Neural cell (in vitro differentiated cells): ENCODE data around the gene APLNR. TPM values are rescaled to one million over a fixed set of nuclear protein-coding genes. Genes with fewer than 3 reads are reported as not detected.

Experiments used
- H2AFZ ChIP-seq: fragments of 200-600, 300-800 bp; sonication (generic), shearing (Covaris generic); 2 replicates; pipeline ENCODE4 v1.6.0; 2014; ENCODE audit warnings: low read depth, mild to moderate bottlenecking, antibody characterized with exemption, low read length, moderate library complexity
- H3F3A ChIP-seq: fragments of 200-600 bp; shearing (Covaris generic); 2 replicates; pipeline ENCODE4 v1.6.1; 2016; ENCODE audit warnings: mild to moderate bottlenecking, moderate library complexity, mixed read lengths, antibody characterized with exemption, low read length; ENCODE audit not compliant: insufficient read depth, poor library complexity, severe bottlenecking
- H3K27ac ChIP-seq: fragments of 200-600, 300-800 bp; sonication (generic), shearing (Covaris generic); 2 replicates; pipeline ENCODE4 v1.5.1; 2014; ENCODE audit warnings: mild to moderate bottlenecking, low read length, moderate library complexity
- H3K27me3 ChIP-seq: fragments of 300-800, 200-600 bp; sonication (generic), shearing (Covaris generic); 2 replicates; pipeline ENCODE4 v1.6.0; 2014; ENCODE audit warnings: mild to moderate bottlenecking, low read depth, low read length, moderate library complexity; ENCODE audit not compliant: insufficient read depth
- H3K36me3 ChIP-seq: fragments of 300-800, 200-600 bp; sonication (generic), shearing (Covaris generic); 2 replicates; pipeline ENCODE4 v1.5.1; 2014; ENCODE audit warnings: mild to moderate bottlenecking, antibody characterized with exemption, low read length, moderate library complexity; ENCODE audit not compliant: insufficient read depth
- H3K4me2 ChIP-seq: fragments of 300-800, 200-600 bp; sonication (generic), shearing (Covaris generic); 2 replicates; pipeline ENCODE4 v1.6.0; 2014; ENCODE audit warnings: mild to moderate bottlenecking, low read length
- H3K4me3 ChIP-seq: fragments of 300-800, 200-600 bp; sonication (generic), shearing (Covaris generic); 2 replicates; pipeline ENCODE4 v1.5.1; 2014; ENCODE audit warnings: mild to moderate bottlenecking, low read length, moderate library complexity
- H3K79me2 ChIP-seq: fragments of 200-600 bp; shearing (Covaris generic); replicated peaks from 2 replicates; pipeline ENCODE4 v1.6.0; 2014; ENCODE audit warnings: mild to moderate bottlenecking, low read length, moderate library complexity; ENCODE audit not compliant: insufficient read depth
- H3K9ac ChIP-seq: fragments of 300-800, 200-600 bp; sonication (generic), shearing (Covaris generic); 2 replicates; pipeline ENCODE4 v1.6.1; 2016; ENCODE audit warnings: mild to moderate bottlenecking, low read length, mixed read lengths
- H3K9me2 ChIP-seq: fragments of 200-600 bp; shearing (Covaris generic); 2 replicates; pipeline ENCODE4 v1.6.1; 2016; ENCODE audit warnings: mild to moderate bottlenecking, low read length, mixed read lengths; ENCODE audit not compliant: insufficient read depth
- H3K9me3 ChIP-seq: fragments of 200-600, 300-800 bp; sonication (generic), shearing (Covaris generic); 2 replicates; pipeline ENCODE4 v1.6.1; 2016; ENCODE audit warnings: mild to moderate bottlenecking, mixed run types, low read length, moderate library complexity, mixed read lengths
- H4K20me1 ChIP-seq: fragments of 200-600 bp; shearing (Covaris generic); 2 replicates; pipeline ENCODE4 v1.6.1; 2016; ENCODE audit warnings: mild to moderate bottlenecking, mixed run types; ENCODE audit not compliant: insufficient read depth
- EP300 ChIP-seq: fragments of 450-650 bp; conservative IDR thresholded peaks from 2 replicates; pipeline ENCODE4 v1.6.1; 2014; ENCODE audit warnings: antibody characterized with exemption, mild to moderate bottlenecking, moderate library complexity; ENCODE audit not compliant: poor library complexity, severe bottlenecking
- EZH2 ChIP-seq: fragments of 200-600, 300-800 bp; shearing (Covaris generic), sonication (generic); IDR thresholded peaks from 2 replicates; pipeline ENCODE4 v1.6.1; 2014; ENCODE audit warnings: antibody characterized with exemption, low read length, borderline replicate concordance, mild to moderate bottlenecking; ENCODE audit not compliant: insufficient read depth, poor library complexity, severe bottlenecking
- MXI1 ChIP-seq: fragments of 450-650 bp; conservative IDR thresholded peaks from 2 replicates; pipeline ENCODE4 v1.6.1; 2014; ENCODE audit warnings: antibody characterized with exemption, mild to moderate bottlenecking; ENCODE audit not compliant: poor library complexity, severe bottlenecking
- POLR2AphosphoS5 ChIP-seq: IDR thresholded peaks from 2 replicates; pipeline ENCODE4 v1.6.1; 2012
- RAD21 ChIP-seq: fragments of 450-650 bp; conservative IDR thresholded peaks from 2 replicates; pipeline ENCODE4 v1.6.1; 2014; ENCODE audit warnings: antibody characterized with exemption, mild to moderate bottlenecking, moderate library complexity
- SMC3 ChIP-seq: fragments of 450-650 bp; conservative IDR thresholded peaks from 2 replicates; pipeline ENCODE4 v1.6.1; 2014; ENCODE audit warnings: antibody characterized with exemption, mild to moderate bottlenecking, moderate library complexity; ENCODE audit not compliant: poor library complexity
- TAF1 ChIP-seq: IDR thresholded peaks from 2 replicates; pipeline ENCODE4 v1.6.1; 2012; ENCODE audit warnings: low read depth
- polyA plus RNA-seq: library from polyadenylated mRNA; depleted of rRNA; stranded (reverse); fragments of >200 nt; gene quantifications from 2 replicates; pipeline ENCODE4 v1.2.3, GENCODE V29; 2014
- TF ChIP-seq, protein P1 (sequence below): IDR thresholded peaks from 2 replicates; pipeline ENCODE4 v1.6.1; 2012; ENCODE audit warnings: borderline replicate concordance
- TF ChIP-seq, protein P2 (sequence below): fragments of 450-650 bp; IDR thresholded peaks from 2 replicates; pipeline ENCODE4 v1.5.1; 2014; ENCODE audit warnings: antibody characterized with exemption, mild to moderate bottlenecking, moderate library complexity; ENCODE audit not compliant: poor library complexity, severe bottlenecking

Gene APLNR
- polyA plus RNA-seq, 1 donor from 2014 or later = not detected

DNA sequence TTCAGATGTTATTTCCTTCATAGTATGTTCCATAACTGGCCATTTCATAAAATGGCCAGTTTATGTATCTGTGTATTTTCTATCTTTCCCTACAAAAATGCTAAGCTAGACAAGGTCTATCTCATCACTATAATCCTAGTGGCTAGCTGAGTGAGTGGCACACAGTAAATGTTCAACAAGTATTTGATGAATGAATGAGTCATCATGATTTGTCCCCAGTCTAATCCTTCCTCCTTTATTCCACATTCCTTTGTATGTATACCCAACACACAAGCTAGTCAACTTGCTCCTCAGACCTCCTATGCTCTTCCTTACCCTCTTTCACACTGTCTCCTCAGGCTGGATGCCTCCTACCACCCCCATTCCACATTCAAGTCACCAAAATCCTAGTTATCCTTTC is 12.5 kb downstream of the APLNR start:
- no peaks in the 10 kb centered on the region for H3K79me2 ChIP-seq
- H3K9me3 ChIP-seq = no peaks in the 10 kb centered on the region
- no peaks in the 10 kb centered on the region for H3K9me2 ChIP-seq
- H3K27ac ChIP-seq = no peak overlapping the region
- H3K36me3 ChIP-seq = no peaks in the 10 kb centered on the region
- TF ChIP-seq POLR2AphosphoS5 = no peak
- TF ChIP-seq, protein P1, sequence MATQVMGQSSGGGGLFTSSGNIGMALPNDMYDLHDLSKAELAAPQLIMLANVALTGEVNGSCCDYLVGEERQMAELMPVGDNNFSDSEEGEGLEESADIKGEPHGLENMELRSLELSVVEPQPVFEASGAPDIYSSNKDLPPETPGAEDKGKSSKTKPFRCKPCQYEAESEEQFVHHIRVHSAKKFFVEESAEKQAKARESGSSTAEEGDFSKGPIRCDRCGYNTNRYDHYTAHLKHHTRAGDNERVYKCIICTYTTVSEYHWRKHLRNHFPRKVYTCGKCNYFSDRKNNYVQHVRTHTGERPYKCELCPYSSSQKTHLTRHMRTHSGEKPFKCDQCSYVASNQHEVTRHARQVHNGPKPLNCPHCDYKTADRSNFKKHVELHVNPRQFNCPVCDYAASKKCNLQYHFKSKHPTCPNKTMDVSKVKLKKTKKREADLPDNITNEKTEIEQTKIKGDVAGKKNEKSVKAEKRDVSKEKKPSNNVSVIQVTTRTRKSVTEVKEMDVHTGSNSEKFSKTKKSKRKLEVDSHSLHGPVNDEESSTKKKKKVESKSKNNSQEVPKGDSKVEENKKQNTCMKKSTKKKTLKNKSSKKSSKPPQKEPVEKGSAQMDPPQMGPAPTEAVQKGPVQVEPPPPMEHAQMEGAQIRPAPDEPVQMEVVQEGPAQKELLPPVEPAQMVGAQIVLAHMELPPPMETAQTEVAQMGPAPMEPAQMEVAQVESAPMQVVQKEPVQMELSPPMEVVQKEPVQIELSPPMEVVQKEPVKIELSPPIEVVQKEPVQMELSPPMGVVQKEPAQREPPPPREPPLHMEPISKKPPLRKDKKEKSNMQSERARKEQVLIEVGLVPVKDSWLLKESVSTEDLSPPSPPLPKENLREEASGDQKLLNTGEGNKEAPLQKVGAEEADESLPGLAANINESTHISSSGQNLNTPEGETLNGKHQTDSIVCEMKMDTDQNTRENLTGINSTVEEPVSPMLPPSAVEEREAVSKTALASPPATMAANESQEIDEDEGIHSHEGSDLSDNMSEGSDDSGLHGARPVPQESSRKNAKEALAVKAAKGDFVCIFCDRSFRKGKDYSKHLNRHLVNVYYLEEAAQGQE = no peak
- TF ChIP-seq, protein P2, sequence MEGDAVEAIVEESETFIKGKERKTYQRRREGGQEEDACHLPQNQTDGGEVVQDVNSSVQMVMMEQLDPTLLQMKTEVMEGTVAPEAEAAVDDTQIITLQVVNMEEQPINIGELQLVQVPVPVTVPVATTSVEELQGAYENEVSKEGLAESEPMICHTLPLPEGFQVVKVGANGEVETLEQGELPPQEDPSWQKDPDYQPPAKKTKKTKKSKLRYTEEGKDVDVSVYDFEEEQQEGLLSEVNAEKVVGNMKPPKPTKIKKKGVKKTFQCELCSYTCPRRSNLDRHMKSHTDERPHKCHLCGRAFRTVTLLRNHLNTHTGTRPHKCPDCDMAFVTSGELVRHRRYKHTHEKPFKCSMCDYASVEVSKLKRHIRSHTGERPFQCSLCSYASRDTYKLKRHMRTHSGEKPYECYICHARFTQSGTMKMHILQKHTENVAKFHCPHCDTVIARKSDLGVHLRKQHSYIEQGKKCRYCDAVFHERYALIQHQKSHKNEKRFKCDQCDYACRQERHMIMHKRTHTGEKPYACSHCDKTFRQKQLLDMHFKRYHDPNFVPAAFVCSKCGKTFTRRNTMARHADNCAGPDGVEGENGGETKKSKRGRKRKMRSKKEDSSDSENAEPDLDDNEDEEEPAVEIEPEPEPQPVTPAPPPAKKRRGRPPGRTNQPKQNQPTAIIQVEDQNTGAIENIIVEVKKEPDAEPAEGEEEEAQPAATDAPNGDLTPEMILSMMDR = no peak
- TF ChIP-seq RAD21 = no peak
- TF ChIP-seq EP300 = no peak
- no peak for TF ChIP-seq EZH2
- no peak for TF ChIP-seq MXI1
- no peaks in the 10 kb centered on the region for H3F3A ChIP-seq
- H3K27me3 ChIP-seq = no peaks in the 10 kb centered on the region
- no peaks in the 10 kb centered on the region for H4K20me1 ChIP-seq
- no peak overlapping the region for H3K4me2 ChIP-seq
- H2AFZ ChIP-seq = no peak overlapping the region
- H3K4me3 ChIP-seq = no peak overlapping the region
- H3K9ac ChIP-seq = no peak overlapping the region

DNA sequence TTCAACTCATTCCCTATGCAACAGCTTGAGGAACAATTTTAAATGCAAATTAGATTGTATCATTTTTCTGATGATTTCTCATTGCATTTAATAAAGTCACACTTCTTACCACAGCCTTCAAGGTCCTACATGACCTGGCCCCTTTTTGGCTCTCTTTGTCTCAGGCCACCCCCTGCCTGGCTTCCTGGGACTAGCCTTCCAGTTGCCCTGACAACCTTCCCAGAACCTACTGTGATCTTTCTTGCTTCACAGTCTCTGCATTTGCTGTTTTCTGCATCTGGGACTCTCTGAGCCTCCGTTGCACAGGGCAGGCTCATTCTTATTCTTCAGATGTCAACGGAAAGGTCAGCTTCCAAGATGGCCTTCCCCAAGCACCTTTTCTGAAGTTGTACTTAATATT is 12.9 kb downstream of the APLNR start:
- Histone ChIP-seq H3K27ac (no peak overlapping the region), H3K4me3 (no peak overlapping the region), H2AFZ (no peak overlapping the region), H3K9me3 (no peaks in the 10 kb centered on the region), H3K4me2 (no peak overlapping the region), H3F3A (no peaks in the 10 kb centered on the region), H4K20me1 (no peaks in the 10 kb centered on the region), H3K9me2 (no peaks in the 10 kb centered on the region), H3K27me3 (no peaks in the 10 kb centered on the region), H3K79me2 (no peaks in the 10 kb centered on the region), H3K36me3 (no peaks in the 10 kb centered on the region), H3K9ac (no peak overlapping the region)
- no peak for TF ChIP-seq TAF1
- no peak for TF ChIP-seq EZH2
- TF ChIP-seq MXI1 = no peak
- TF ChIP-seq, protein P1 = no peak
- TF ChIP-seq EP300 = no peak
- TF ChIP-seq, protein P2 = no peak
- TF ChIP-seq SMC3 = no peak
- no peak for TF ChIP-seq POLR2AphosphoS5
- TF ChIP-seq RAD21 = no peak
